IMR-90 (cell line): Measurements from ENCODE around the gene PPP6R3. TPM values are rescaled to one million over a fixed set of nuclear protein-coding genes. Genes with fewer than 3 reads are reported as not detected.

Experiments used
- ATAC-seq: fragments of 200-7000 bp; cut with Tn5 transposase; 2 replicates; pipeline ENCODE4 v1.9.1; 2020; ENCODE audit warnings: low read depth, mild to moderate bottlenecking, moderate library complexity
- BruUV-seq: library from RNA; stranded (reverse); fragments of 400-500 nt; replicated peaks from 2 replicates; lab custom pipeline; 2021; lab: Mats Ljungman, UMichigan
- CTCF ChIA-PET: fragments of 300-600 bp; formaldehyde crosslinking; extraction: SDS; loops from one replicate; lab custom pipeline; 2021; ENCODE audit warnings: antibody characterized with exemption; lab: Yijun Ruan, JAX
- POLR2A ChIA-PET: fragments of 300-600 bp; sonication (Branson Sonifier 250); formaldehyde crosslinking; loops from one replicate; lab custom pipeline; 2022; ENCODE audit warnings: antibody characterized with exemption; ENCODE audit not compliant: unreplicated experiment; lab: Charles Lee
- DNase-seq: peaks from one replicate; pipeline ENCODE4 v3.0.0; 2013
- H2AFZ ChIP-seq: replicated peaks from 2 replicates; pipeline ENCODE3; 2013; ENCODE audit warnings: low read length, mild to moderate bottlenecking; ENCODE audit not compliant: poor library complexity
- H2AK5ac ChIP-seq: 2 replicates; pipeline ENCODE4 v1.6.1; 2013; ENCODE audit warnings: low read depth, low read length, inconsistent platforms
- H2AK9ac ChIP-seq: replicated peaks from 2 replicates; pipeline ENCODE3; 2013; ENCODE audit warnings: mild to moderate bottlenecking, low read depth, low read length, moderate library complexity; ENCODE audit not compliant: poor library complexity
- H2BK120ac ChIP-seq: 2 replicates; pipeline ENCODE4 v1.6.1; 2013; ENCODE audit warnings: low read depth, low read length, inconsistent platforms
- H2BK15ac ChIP-seq: 3 replicates; pipeline ENCODE4 v1.6.1; 2013; ENCODE audit warnings: low read depth, low read length, inconsistent platforms
- H2BK20ac ChIP-seq: 2 replicates; pipeline ENCODE4 v1.6.1; 2013; ENCODE audit warnings: low read depth, mild to moderate bottlenecking, inconsistent platforms, low read length, moderate library complexity
- H2BK5ac ChIP-seq: 2 replicates; pipeline ENCODE4 v1.6.1; 2013; ENCODE audit warnings: mild to moderate bottlenecking, low read depth, low read length, inconsistent platforms; ENCODE audit not compliant: poor library complexity, severe bottlenecking
- H3K14ac ChIP-seq: replicated peaks from 2 replicates; pipeline ENCODE4 v1.6.1; 2013; ENCODE audit warnings: low read depth, low read length, inconsistent platforms
- H3K18ac ChIP-seq: 2 replicates; pipeline ENCODE4 v1.6.1; 2013; ENCODE audit warnings: low read depth, low read length, control low read depth
- H3K23ac ChIP-seq: 2 replicates; pipeline ENCODE4 v1.6.1; 2013; ENCODE audit warnings: low read depth, low read length, inconsistent platforms
- H3K27ac ChIP-seq: 2 replicates; pipeline ENCODE4 v1.5.1; 2013; ENCODE audit warnings: mild to moderate bottlenecking, control low read depth, low read length; ENCODE audit not compliant: insufficient read depth
- H3K27me3 ChIP-seq: 2 replicates; pipeline ENCODE4 v1.6.1; 2013; ENCODE audit warnings: low read length; ENCODE audit not compliant: control insufficient read depth, insufficient read depth
- H3K36me3 ChIP-seq: 2 replicates; pipeline ENCODE4 v1.6.1; 2013; ENCODE audit warnings: low read length, mixed read lengths; ENCODE audit not compliant: control insufficient read depth, insufficient read depth
- H3K4ac ChIP-seq: 2 replicates; pipeline ENCODE4 v1.6.1; 2013; ENCODE audit warnings: low read depth, low read length, inconsistent platforms
- H3K4me1 ChIP-seq: 2 replicates; pipeline ENCODE4 v1.6.1; 2013; ENCODE audit warnings: low read length, mixed read lengths; ENCODE audit not compliant: control insufficient read depth, insufficient read depth
- H3K4me2 ChIP-seq: 2 replicates; pipeline ENCODE4 v1.6.1; 2013; ENCODE audit warnings: low read depth, mild to moderate bottlenecking, control low read depth, low read length, moderate library complexity
- H3K4me3 ChIP-seq: 2 replicates; pipeline ENCODE4 v1.5.1; 2013; ENCODE audit warnings: low read depth, mild to moderate bottlenecking, control low read depth, low read length, moderate library complexity; ENCODE audit not compliant: insufficient read depth
- H3K56ac ChIP-seq: 2 replicates; pipeline ENCODE4 v1.6.1; 2013; ENCODE audit warnings: low read length, inconsistent platforms; ENCODE audit not compliant: insufficient read depth; ENCODE audit errors: extremely low read depth
- H3K79me1 ChIP-seq, 2 experiments: 2 replicates each; pipeline ENCODE4 v1.6.1; 2013; ENCODE audit warnings: low read length in 2 of 2, inconsistent platforms in 1 of 2, low read depth in 1 of 2
- H3K9ac ChIP-seq: 2 replicates; pipeline ENCODE4 v1.6.1; 2013; ENCODE audit warnings: low read depth, low read length, control low read depth
- H3K9me1 ChIP-seq: 2 replicates; pipeline ENCODE4 v1.6.1; 2013; ENCODE audit warnings: low read length, inconsistent platforms; ENCODE audit not compliant: insufficient read depth
- H3K9me3 ChIP-seq: 2 replicates; pipeline ENCODE4 v1.6.1; 2013; ENCODE audit warnings: low read length; ENCODE audit not compliant: control insufficient read depth, insufficient read depth
- H4K20me1 ChIP-seq: 2 replicates; pipeline ENCODE4 v1.6.1; 2013; ENCODE audit warnings: low read length, inconsistent platforms; ENCODE audit not compliant: insufficient read depth
- H4K5ac ChIP-seq: 2 replicates; pipeline ENCODE4 v1.6.1; 2013; ENCODE audit warnings: mild to moderate bottlenecking, low read depth, low read length, control low read depth
- H4K8ac ChIP-seq, 2 experiments: 2 replicates each; pipeline ENCODE4 v1.6.1; 2013; ENCODE audit warnings: low read depth in 2 of 2, low read length in 2 of 2, control low read depth in 1 of 2, inconsistent platforms in 1 of 2
- H4K91ac ChIP-seq: 2 replicates; pipeline ENCODE4 v1.6.1; 2013; ENCODE audit warnings: low read depth, low read length, inconsistent platforms; ENCODE audit not compliant: insufficient read depth
- CTCF ChIP-seq: conservative IDR thresholded peaks from 2 replicates; pipeline ENCODE4 v1.5.1; 2012; ENCODE audit warnings: mild to moderate bottlenecking, low read depth, low read length, improper control_type of control experiment
- MAFK ChIP-seq: IDR thresholded peaks from 2 replicates; pipeline ENCODE4 v1.6.1; 2012; ENCODE audit warnings: low read depth, low read length, improper control_type of control experiment
- POLR2A ChIP-seq: IDR thresholded peaks from 2 replicates; pipeline ENCODE4 v1.6.1; 2012; ENCODE audit warnings: mild to moderate bottlenecking, low read depth, low read length
- RCOR1 ChIP-seq: IDR thresholded peaks from 2 replicates; pipeline ENCODE4 v1.6.1; 2012; ENCODE audit warnings: mild to moderate bottlenecking, low read length, improper control_type of control experiment; ENCODE audit not compliant: insufficient replicate concordance
- SMC3 ChIP-seq: fragments of 150-350 bp; IDR thresholded peaks from 2 replicates; pipeline ENCODE4 v1.6.1; 2016; ENCODE audit warnings: low read depth, mild to moderate bottlenecking, antibody characterized with exemption, low read length, moderate library complexity
- WGBS, 2 experiments: methylation state at CpG; one replicate each; pipeline versions ENCODE4 v1.1.5 to v1.1.7; 2013; ENCODE audit warnings: missing lambda C conversion rate in 2 of 2; ENCODE audit not compliant: insufficient read length in 1 of 2; ENCODE audit errors: extremely low coverage in 2 of 2; 5-methylcytosine and 5-hydroxymethylcytosine counted together
- dilution Hi-C: fragments of 300-500 bp; cut with HindIII; formaldehyde crosslinking; loops from one replicate; pipeline ENCODE4 v1.14.3; 2018; ENCODE audit warnings: low sequenced_read_pairs; ENCODE audit not compliant: unreplicated experiment
- in situ Hi-C: fragments of 300-500 bp; cut with MboI; formaldehyde crosslinking; loops from 3 replicates; pipeline ENCODE4 v1.14.3; 2019; ENCODE audit warnings: low sequenced_read_pairs, inconsistent platforms, mixed read lengths
- intact Hi-C: fragments of 100-400 bp; cut with micrococcal nuclease; formaldehyde crosslinking; loops from 2 replicates; pipeline ENCODE4 v1.10.0; 2022
- polyA plus RNA-seq, 3 experiments: library from polyadenylated mRNA; depleted of rRNA; stranded (reverse); fragments of >200 nt; gene quantifications; 2 replicates each; pipeline ENCODE4 v1.2.3, GENCODE V29; 2012; ENCODE audit warnings: low replicate concordance in 1 of 3
- total RNA-seq: library from RNA; depleted of rRNA; stranded (reverse); fragments of >200 nt; gene quantifications from 2 replicates; pipeline ENCODE4 v1.2.3, GENCODE V29; 2012
- TF ChIP-seq, protein P1 (sequence below): fragments of 150-350 bp; IDR thresholded peaks from 2 replicates; pipeline ENCODE4 v1.6.1; 2016; ENCODE audit warnings: low read depth, mild to moderate bottlenecking, low read length, moderate library complexity, borderline replicate concordance

The PPP6R3 gene
- total and polyA plus RNA-seq, 2 of the 4 experiments (the other 2 are of a cell fraction): 29.0 to 123 TPM

DNA sequence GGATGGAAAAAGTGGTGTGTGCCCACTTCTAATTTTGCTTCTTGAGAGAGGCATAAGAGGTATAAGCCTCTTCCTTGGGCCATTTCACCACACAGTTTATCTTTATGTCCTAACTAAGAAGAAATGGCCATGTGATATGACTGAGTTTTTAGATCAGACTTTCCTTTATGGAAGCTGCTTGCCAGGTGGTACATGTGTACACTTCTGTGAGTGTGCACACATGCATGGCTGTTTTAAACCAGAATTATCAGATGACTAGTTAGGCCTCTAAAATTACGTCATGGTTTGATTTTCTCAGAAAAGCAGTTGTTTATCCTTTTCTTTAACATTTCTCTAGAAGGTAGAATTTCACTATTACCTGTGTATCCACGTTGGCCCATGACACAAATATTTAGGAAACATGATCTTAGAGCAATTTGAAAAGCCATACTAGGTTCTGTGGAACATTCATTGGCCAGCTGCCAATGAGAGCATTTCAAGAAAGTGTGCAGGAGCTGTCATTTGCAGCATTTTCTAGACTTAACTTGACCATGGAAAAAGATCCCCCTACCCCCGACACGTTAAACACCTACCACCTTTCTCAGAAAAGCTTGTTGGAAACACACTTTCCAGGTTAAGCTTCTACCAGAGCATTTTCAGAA, 114.6 kb downstream of the PPP6R3 start:
- WGBS, 2 experiments: no CpG with 5 or more reads among the region's 4 CpGs
- Histone ChIP-seq H3K4me1 (peaks cover 4% of the 10 kb centered on the region), H2AFZ (no peak overlapping the region), H2BK15ac (no peak overlapping the region), H3K9me3 (no peaks in the 10 kb centered on the region), H4K8ac (no peak overlapping the region), H2BK120ac (no peak overlapping the region), H3K9me1 (peaks cover 19% of the 10 kb centered on the region), H2BK5ac (no peak overlapping the region), H3K4me2 (no peak overlapping the region), H4K20me1 (peaks cover 26% of the 10 kb centered on the region; the same call in 1 of the 2 replicates), H3K36me3 (peaks cover 31% of the 10 kb centered on the region), H2BK20ac (no peak overlapping the region), H3K27me3 (no peaks in the 10 kb centered on the region), H3K27ac (no peak overlapping the region), H3K9ac (no peak overlapping the region), H4K5ac (no peak overlapping the region), H3K18ac (no peak overlapping the region), H3K56ac (no peak overlapping the region), H3K4me3 (no peak overlapping the region), H3K23ac (no peak overlapping the region), H2AK5ac (no peak overlapping the region), H2AK9ac (no peak overlapping the region), H3K14ac (no peak overlapping the region), H4K91ac (no peak overlapping the region), H3K4ac (no peak overlapping the region), H3K79me1 (peaks cover 44 to 67% of the 10 kb centered on the region in 2 experiments)
- in situ Hi-C loops: no loop called here
- POLR2A ChIA-PET: no interaction called here
- TF ChIP-seq MAFK (no peak), SMC3 (no peak), RCOR1 (no peak), CTCF (no peak), POLR2A (no peak)
- TF ChIP-seq, protein P1, sequence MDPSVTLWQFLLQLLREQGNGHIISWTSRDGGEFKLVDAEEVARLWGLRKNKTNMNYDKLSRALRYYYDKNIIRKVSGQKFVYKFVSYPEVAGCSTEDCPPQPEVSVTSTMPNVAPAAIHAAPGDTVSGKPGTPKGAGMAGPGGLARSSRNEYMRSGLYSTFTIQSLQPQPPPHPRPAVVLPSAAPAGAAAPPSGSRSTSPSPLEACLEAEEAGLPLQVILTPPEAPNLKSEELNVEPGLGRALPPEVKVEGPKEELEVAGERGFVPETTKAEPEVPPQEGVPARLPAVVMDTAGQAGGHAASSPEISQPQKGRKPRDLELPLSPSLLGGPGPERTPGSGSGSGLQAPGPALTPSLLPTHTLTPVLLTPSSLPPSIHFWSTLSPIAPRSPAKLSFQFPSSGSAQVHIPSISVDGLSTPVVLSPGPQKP: no peak
- no TSS peak for BruUV-seq
- dilution Hi-C loops: no loop called here
- ATAC-seq (no peak), DNase-seq (no peak)
- CTCF ChIA-PET: interaction anchor here (1.1 to 1.3 kb wide), 2 partner anchors 9 to 14 kb away, joined by 3 to 4 read pairs; no protein-coding TSS in a partner anchor
- intact Hi-C loops: loop anchor here (10.0 kb wide), 1 partner anchor 110 kb away; the partner anchor contains the start of gene PPP6R3
